Measurements from ENCODE around the gene PLGLB2. TPM values are rescaled to one million over a fixed set of nuclear protein-coding genes. Genes with fewer than 3 reads are reported as not detected.
"Not testable (repeated sequence)": the region's sequence is repeated elsewhere in the genome, so short reads cannot be mapped to it uniquely, and the experiment has no call there.

PLGLB2 gene
- 0.08 TPM for total RNA-seq (2013)
- polyA plus RNA-seq (1 to 10 TPM in 1 of 3 donors, not detected in 2; 2.8 TPM), polyA minus RNA-seq (0.08 and 0.55 TPM in 2 replicates), total RNA-seq (0 to 1.0 (median 0.31) reads per million in 11 experiments)

DNA sequence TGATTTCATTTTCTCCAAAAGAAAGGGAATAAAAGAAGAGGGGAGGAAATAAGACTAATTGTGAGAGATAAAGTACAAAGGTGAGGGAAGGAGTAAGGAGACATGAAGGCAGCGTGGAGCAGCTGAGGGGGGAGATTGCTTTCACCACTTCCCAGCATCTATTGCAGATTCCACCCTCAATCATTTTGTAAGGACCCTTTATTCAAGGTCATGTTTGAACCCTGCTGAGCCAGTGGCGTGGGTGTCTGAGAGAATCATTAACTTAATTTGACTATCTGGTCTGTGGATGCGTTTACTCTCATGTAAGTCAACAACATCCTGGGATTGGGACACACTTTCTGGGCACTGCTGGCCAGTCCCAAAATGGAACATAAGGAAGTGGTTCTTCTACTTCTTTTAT is at the start of gene PLGLB2:
TSS of gene PLGLB2 (plus strand) at position 297 of the 400 bp plus-strand sequence. CDS start at position 364, 67 bp downstream.
- H4K20me1 ChIP-seq (ENCODE audit: insufficient read depth, low read length); H2AFZ ChIP-seq (ENCODE audit: insufficient read depth, low read depth, low read length, poor library complexity, severe bottlenecking); H3K79me2 ChIP-seq (ENCODE audit: insufficient read depth, low read length); H3K9me3 Mint-ChIP-seq; intact Hi-C loops (cut with micrococcal nuclease); H3K4me1 Mint-ChIP-seq; H3K27me3 Mint-ChIP-seq (ENCODE audit: low read depth in 3 of 3); H3K9ac ChIP-seq (ENCODE audit: insufficient read depth, low read length, poor library complexity, severe bottlenecking); H3K27me3 ChIP-seq (ENCODE audit: control insufficient read depth in 2 of 2, insufficient read depth in 2 of 2, low read length in 2 of 2); H3K4me3 Mint-ChIP-seq; H3K4me1 ChIP-seq (ENCODE audit: control insufficient read depth in 1 of 2, insufficient read depth in 2 of 2, low read length in 2 of 2); H3K36me3 Mint-ChIP-seq; H3K27ac Mint-ChIP-seq; DNase-seq; H3K9me3 ChIP-seq (replicated peaks in 1 of 2; ENCODE audit: control insufficient read depth in 1 of 2, insufficient read depth in 1 of 2, low read length in 2 of 2); H3K36me3 ChIP-seq (replicated peaks in 1 of 2; ENCODE audit: control insufficient read depth in 1 of 2, insufficient read depth in 2 of 2, low read length in 2 of 2); H3K27ac ChIP-seq (ENCODE audit: low read depth in 1 of 2, low read length in 2 of 2); H3K4me2 ChIP-seq (replicated peaks; ENCODE audit: extremely low read depth, low read length, poor library complexity, severe bottlenecking); H3K4me3 ChIP-seq (replicated peaks in 1 of 3; ENCODE audit: low read depth in 2 of 3, low read length in 3 of 3): not testable (repeated sequence)
- WGBS (ENCODE audit: insufficient coverage), result no CpG with 5 or more reads among the region's 3 CpGs

GRCh38 chr2:87704572-87705323 is 43.1 kb upstream of the PLGLB2 start:
- no CpG with 5 or more reads among the region's 4 CpGs for WGBS (ENCODE audit: insufficient coverage)
- H3K36me3 Mint-ChIP-seq, result not testable (repeated sequence)

GRCh38 chr2:87708368-87708767 is 39.5 kb upstream of the PLGLB2 start:
- H3K4me3 Mint-ChIP-seq; H3K9ac ChIP-seq (ENCODE audit: insufficient read depth, low read length, poor library complexity, severe bottlenecking); H3K27me3 Mint-ChIP-seq (ENCODE audit: low read depth in 3 of 3); H3K4me3 ChIP-seq (replicated peaks in 1 of 3; ENCODE audit: low read depth in 2 of 3, low read length in 3 of 3); DNase-seq; H3K4me2 ChIP-seq (replicated peaks; ENCODE audit: extremely low read depth, low read length, poor library complexity, severe bottlenecking); H3K79me2 ChIP-seq (ENCODE audit: insufficient read depth, low read length); H3K4me1 Mint-ChIP-seq; H3K36me3 Mint-ChIP-seq; H3K27ac ChIP-seq (ENCODE audit: low read depth in 1 of 2, low read length in 2 of 2); H3K9me3 ChIP-seq (replicated peaks in 1 of 2; ENCODE audit: control insufficient read depth in 1 of 2, insufficient read depth in 1 of 2, low read length in 2 of 2); H4K20me1 ChIP-seq (ENCODE audit: insufficient read depth, low read length); H3K27me3 ChIP-seq (ENCODE audit: control insufficient read depth in 2 of 2, insufficient read depth in 2 of 2, low read length in 2 of 2); H2AFZ ChIP-seq (ENCODE audit: insufficient read depth, low read depth, low read length, poor library complexity, severe bottlenecking); H3K4me1 ChIP-seq (ENCODE audit: control insufficient read depth in 1 of 2, insufficient read depth in 2 of 2, low read length in 2 of 2); H3K9me3 Mint-ChIP-seq; H3K27ac Mint-ChIP-seq; H3K36me3 ChIP-seq (replicated peaks in 1 of 2; ENCODE audit: control insufficient read depth in 1 of 2, insufficient read depth in 2 of 2, low read length in 2 of 2); intact Hi-C loops (cut with micrococcal nuclease): not testable (repeated sequence)
- WGBS (ENCODE audit: insufficient coverage), result no CpG with 5 or more reads among the region's 2 CpGs

More at GRCh38 chr2:87704572-87705323, 43.1 kb upstream of the PLGLB2 start:
- H2AFZ ChIP-seq (ENCODE audit: insufficient read depth, low read depth, low read length, poor library complexity, severe bottlenecking); H3K4me1 Mint-ChIP-seq; H3K4me3 Mint-ChIP-seq; H3K9me3 Mint-ChIP-seq; H3K27ac ChIP-seq (ENCODE audit: low read depth in 1 of 2, low read length in 2 of 2); DNase-seq; intact Hi-C loops (cut with micrococcal nuclease); H3K27ac Mint-ChIP-seq; H3K27me3 ChIP-seq (ENCODE audit: control insufficient read depth in 2 of 2, insufficient read depth in 2 of 2, low read length in 2 of 2); H3K4me2 ChIP-seq (replicated peaks; ENCODE audit: extremely low read depth, low read length, poor library complexity, severe bottlenecking); H3K36me3 ChIP-seq (replicated peaks in 1 of 2; ENCODE audit: control insufficient read depth in 1 of 2, insufficient read depth in 2 of 2, low read length in 2 of 2); H4K20me1 ChIP-seq (ENCODE audit: insufficient read depth, low read length); H3K9me3 ChIP-seq (replicated peaks in 1 of 2; ENCODE audit: control insufficient read depth in 1 of 2, insufficient read depth in 1 of 2, low read length in 2 of 2); H3K79me2 ChIP-seq (ENCODE audit: insufficient read depth, low read length); H3K27me3 Mint-ChIP-seq (ENCODE audit: low read depth in 3 of 3); H3K4me1 ChIP-seq (ENCODE audit: control insufficient read depth in 1 of 2, insufficient read depth in 2 of 2, low read length in 2 of 2); H3K4me3 ChIP-seq (replicated peaks in 1 of 3; ENCODE audit: low read depth in 2 of 3, low read length in 3 of 3); H3K9ac ChIP-seq (ENCODE audit: insufficient read depth, low read length, poor library complexity, severe bottlenecking): not testable (repeated sequence)

GRCh38 chr2:87727940-87728599 is 19.8 kb upstream of the PLGLB2 start:
- intact Hi-C loops (cut with micrococcal nuclease); H3K4me1 Mint-ChIP-seq; H3K27ac Mint-ChIP-seq; H3K27me3 ChIP-seq (ENCODE audit: control insufficient read depth in 2 of 2, insufficient read depth in 2 of 2, low read length in 2 of 2); H3K36me3 ChIP-seq (replicated peaks in 1 of 2; ENCODE audit: control insufficient read depth in 1 of 2, insufficient read depth in 2 of 2, low read length in 2 of 2); H3K4me3 Mint-ChIP-seq; H3K4me2 ChIP-seq (replicated peaks; ENCODE audit: extremely low read depth, low read length, poor library complexity, severe bottlenecking); H2AFZ ChIP-seq (ENCODE audit: insufficient read depth, low read depth, low read length, poor library complexity, severe bottlenecking); H3K9me3 Mint-ChIP-seq; H3K9me3 ChIP-seq (replicated peaks in 1 of 2; ENCODE audit: control insufficient read depth in 1 of 2, insufficient read depth in 1 of 2, low read length in 2 of 2); DNase-seq; H3K79me2 ChIP-seq (ENCODE audit: insufficient read depth, low read length); H4K20me1 ChIP-seq (ENCODE audit: insufficient read depth, low read length); H3K9ac ChIP-seq (ENCODE audit: insufficient read depth, low read length, poor library complexity, severe bottlenecking); H3K36me3 Mint-ChIP-seq; H3K4me3 ChIP-seq (replicated peaks in 1 of 3; ENCODE audit: low read depth in 2 of 3, low read length in 3 of 3); H3K4me1 ChIP-seq (ENCODE audit: control insufficient read depth in 1 of 2, insufficient read depth in 2 of 2, low read length in 2 of 2); H3K27ac ChIP-seq (ENCODE audit: low read depth in 1 of 2, low read length in 2 of 2); H3K27me3 Mint-ChIP-seq (ENCODE audit: low read depth in 3 of 3): not testable (repeated sequence)
- WGBS (ENCODE audit: insufficient coverage), result no CpG with 5 or more reads among the region's 8 CpGs

Data from CD14-positive monocyte (primary cell).